IMR-90 (cell line): Measurements from ENCODE around the gene WNT6. TPM values are rescaled to one million over a fixed set of nuclear protein-coding genes. Genes with fewer than 3 reads are reported as not detected.

ENCODE experiments used
- ATAC-seq: fragments of 200-7000 bp; cut with Tn5 transposase; 2 replicates; pipeline ENCODE4 v1.9.1; 2020; ENCODE audit warnings: low read depth, mild to moderate bottlenecking, moderate library complexity
- BruUV-seq: library from RNA; stranded (reverse); fragments of 400-500 nt; replicated peaks from 2 replicates; lab custom pipeline; 2021; lab: Mats Ljungman, UMichigan
- CTCF ChIA-PET: fragments of 300-600 bp; formaldehyde crosslinking; extraction: SDS; loops from one replicate; lab custom pipeline; 2021; ENCODE audit warnings: antibody characterized with exemption; lab: Yijun Ruan, JAX
- POLR2A ChIA-PET: fragments of 300-600 bp; sonication (Branson Sonifier 250); formaldehyde crosslinking; loops from one replicate; lab custom pipeline; 2022; ENCODE audit warnings: antibody characterized with exemption; ENCODE audit not compliant: unreplicated experiment; lab: Charles Lee
- DNase-seq: peaks from one replicate; pipeline ENCODE4 v3.0.0; 2013
- H2AFZ ChIP-seq: replicated peaks from 2 replicates; pipeline ENCODE3; 2013; ENCODE audit warnings: low read length, mild to moderate bottlenecking; ENCODE audit not compliant: poor library complexity
- H2AK5ac ChIP-seq: 2 replicates; pipeline ENCODE4 v1.6.1; 2013; ENCODE audit warnings: low read depth, low read length, inconsistent platforms
- H2AK9ac ChIP-seq: replicated peaks from 2 replicates; pipeline ENCODE3; 2013; ENCODE audit warnings: mild to moderate bottlenecking, low read depth, low read length, moderate library complexity; ENCODE audit not compliant: poor library complexity
- H2BK120ac ChIP-seq: 2 replicates; pipeline ENCODE4 v1.6.1; 2013; ENCODE audit warnings: low read depth, low read length, inconsistent platforms
- H2BK15ac ChIP-seq: 3 replicates; pipeline ENCODE4 v1.6.1; 2013; ENCODE audit warnings: low read depth, low read length, inconsistent platforms
- H2BK20ac ChIP-seq: 2 replicates; pipeline ENCODE4 v1.6.1; 2013; ENCODE audit warnings: low read depth, mild to moderate bottlenecking, inconsistent platforms, low read length, moderate library complexity
- H2BK5ac ChIP-seq: 2 replicates; pipeline ENCODE4 v1.6.1; 2013; ENCODE audit warnings: mild to moderate bottlenecking, low read depth, low read length, inconsistent platforms; ENCODE audit not compliant: poor library complexity, severe bottlenecking
- H3K14ac ChIP-seq: replicated peaks from 2 replicates; pipeline ENCODE4 v1.6.1; 2013; ENCODE audit warnings: low read depth, low read length, inconsistent platforms
- H3K18ac ChIP-seq: 2 replicates; pipeline ENCODE4 v1.6.1; 2013; ENCODE audit warnings: low read depth, low read length, control low read depth
- H3K23ac ChIP-seq: 2 replicates; pipeline ENCODE4 v1.6.1; 2013; ENCODE audit warnings: low read depth, low read length, inconsistent platforms
- H3K27ac ChIP-seq: 2 replicates; pipeline ENCODE4 v1.5.1; 2013; ENCODE audit warnings: mild to moderate bottlenecking, control low read depth, low read length; ENCODE audit not compliant: insufficient read depth
- H3K27me3 ChIP-seq: 2 replicates; pipeline ENCODE4 v1.6.1; 2013; ENCODE audit warnings: low read length; ENCODE audit not compliant: control insufficient read depth, insufficient read depth
- H3K36me3 ChIP-seq: 2 replicates; pipeline ENCODE4 v1.6.1; 2013; ENCODE audit warnings: low read length, mixed read lengths; ENCODE audit not compliant: control insufficient read depth, insufficient read depth
- H3K4ac ChIP-seq: 2 replicates; pipeline ENCODE4 v1.6.1; 2013; ENCODE audit warnings: low read depth, low read length, inconsistent platforms
- H3K4me1 ChIP-seq: 2 replicates; pipeline ENCODE4 v1.6.1; 2013; ENCODE audit warnings: low read length, mixed read lengths; ENCODE audit not compliant: control insufficient read depth, insufficient read depth
- H3K4me2 ChIP-seq: 2 replicates; pipeline ENCODE4 v1.6.1; 2013; ENCODE audit warnings: low read depth, mild to moderate bottlenecking, control low read depth, low read length, moderate library complexity
- H3K4me3 ChIP-seq: 2 replicates; pipeline ENCODE4 v1.5.1; 2013; ENCODE audit warnings: low read depth, mild to moderate bottlenecking, control low read depth, low read length, moderate library complexity; ENCODE audit not compliant: insufficient read depth
- H3K56ac ChIP-seq: 2 replicates; pipeline ENCODE4 v1.6.1; 2013; ENCODE audit warnings: low read length, inconsistent platforms; ENCODE audit not compliant: insufficient read depth; ENCODE audit errors: extremely low read depth
- H3K79me1 ChIP-seq, 2 experiments: 2 replicates each; pipeline ENCODE4 v1.6.1; 2013; ENCODE audit warnings: low read length in 2 of 2, inconsistent platforms in 1 of 2, low read depth in 1 of 2
- H3K9ac ChIP-seq: 2 replicates; pipeline ENCODE4 v1.6.1; 2013; ENCODE audit warnings: low read depth, low read length, control low read depth
- H3K9me1 ChIP-seq: 2 replicates; pipeline ENCODE4 v1.6.1; 2013; ENCODE audit warnings: low read length, inconsistent platforms; ENCODE audit not compliant: insufficient read depth
- H3K9me3 ChIP-seq: 2 replicates; pipeline ENCODE4 v1.6.1; 2013; ENCODE audit warnings: low read length; ENCODE audit not compliant: control insufficient read depth, insufficient read depth
- H4K20me1 ChIP-seq: 2 replicates; pipeline ENCODE4 v1.6.1; 2013; ENCODE audit warnings: low read length, inconsistent platforms; ENCODE audit not compliant: insufficient read depth
- H4K5ac ChIP-seq: 2 replicates; pipeline ENCODE4 v1.6.1; 2013; ENCODE audit warnings: mild to moderate bottlenecking, low read depth, low read length, control low read depth
- H4K8ac ChIP-seq, 2 experiments: 2 replicates each; pipeline ENCODE4 v1.6.1; 2013; ENCODE audit warnings: low read depth in 2 of 2, low read length in 2 of 2, control low read depth in 1 of 2, inconsistent platforms in 1 of 2
- H4K91ac ChIP-seq: 2 replicates; pipeline ENCODE4 v1.6.1; 2013; ENCODE audit warnings: low read depth, low read length, inconsistent platforms; ENCODE audit not compliant: insufficient read depth
- CEBPB ChIP-seq: IDR thresholded peaks from 2 replicates; pipeline ENCODE4 v1.6.1; 2012; ENCODE audit warnings: low read depth, low read length, improper control_type of control experiment
- FOS ChIP-seq: fragments of 150-350 bp; IDR thresholded peaks from 2 replicates; pipeline ENCODE4 v1.6.1; 2016; ENCODE audit warnings: low read depth, low read length
- MAFK ChIP-seq: IDR thresholded peaks from 2 replicates; pipeline ENCODE4 v1.6.1; 2012; ENCODE audit warnings: low read depth, low read length, improper control_type of control experiment
- WGBS, 2 experiments: methylation state at CpG; one replicate each; pipeline versions ENCODE4 v1.1.5 to v1.1.7; 2013; ENCODE audit warnings: missing lambda C conversion rate in 2 of 2; ENCODE audit not compliant: insufficient read length in 1 of 2; ENCODE audit errors: extremely low coverage in 2 of 2; 5-methylcytosine and 5-hydroxymethylcytosine counted together
- dilution Hi-C: fragments of 300-500 bp; cut with HindIII; formaldehyde crosslinking; loops from one replicate; pipeline ENCODE4 v1.14.3; 2018; ENCODE audit warnings: low sequenced_read_pairs; ENCODE audit not compliant: unreplicated experiment
- in situ Hi-C: fragments of 300-500 bp; cut with MboI; formaldehyde crosslinking; loops from 3 replicates; pipeline ENCODE4 v1.14.3; 2019; ENCODE audit warnings: low sequenced_read_pairs, inconsistent platforms, mixed read lengths
- intact Hi-C: fragments of 100-400 bp; cut with micrococcal nuclease; formaldehyde crosslinking; loops from 2 replicates; pipeline ENCODE4 v1.10.0; 2022
- polyA plus RNA-seq, 3 experiments: library from polyadenylated mRNA; depleted of rRNA; stranded (reverse); fragments of >200 nt; gene quantifications; 2 replicates each; pipeline ENCODE4 v1.2.3, GENCODE V29; 2012; ENCODE audit warnings: low replicate concordance in 1 of 3
- total RNA-seq: library from RNA; depleted of rRNA; stranded (reverse); fragments of >200 nt; gene quantifications from 2 replicates; pipeline ENCODE4 v1.2.3, GENCODE V29; 2012

Gene WNT6
- total and polyA plus RNA-seq, 2 of the 4 experiments (the other 2 are of a cell fraction): not detected

DNA sequence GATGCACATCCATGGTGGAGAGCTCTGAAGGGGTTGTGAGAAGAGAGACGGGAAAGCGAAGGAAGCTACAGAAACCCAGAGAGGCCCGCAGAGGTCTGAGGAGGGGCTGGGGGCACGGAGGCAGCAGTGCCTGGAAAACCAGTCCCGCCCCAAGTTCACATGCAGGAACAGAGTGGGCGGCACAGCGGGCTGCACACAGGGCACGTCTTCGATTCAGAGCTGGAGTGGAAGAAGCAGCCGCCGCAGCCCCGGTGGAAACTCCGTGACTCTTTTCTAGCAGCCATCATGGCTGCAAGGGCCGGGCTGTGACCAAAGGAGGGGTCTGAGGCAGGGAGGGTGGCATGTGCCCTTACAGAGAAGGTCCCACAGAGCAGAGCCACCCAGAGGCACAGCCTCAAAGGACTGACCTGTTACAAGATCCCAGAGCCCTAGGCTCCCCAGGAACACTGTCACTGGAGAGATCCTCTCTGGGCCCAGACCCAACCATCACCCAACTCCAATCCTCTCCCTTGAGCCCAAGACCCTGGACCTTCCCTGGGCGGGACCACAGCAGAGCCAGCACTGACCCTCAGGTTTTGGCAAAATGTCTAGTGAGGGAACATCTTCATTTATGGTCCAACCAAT is 38.7 kb upstream of the WNT6 start:
- 97% methylated on average over 8 of the region's 15 CpGs; no CpG with 5 or more reads in 1 of the 2 experiments for WGBS, 2 experiments
- no peak for ATAC-seq
- Histone ChIP-seq H2AK5ac (peak overlapping the region; percentile 43; the same call in 1 of the 2 replicates), H3K18ac (no peak overlapping the region), H3K79me1 (no peaks in the 10 kb centered on the region), H2BK20ac (no peak overlapping the region), H3K36me3 (peaks cover 4% of the 10 kb centered on the region), H4K91ac (no peak overlapping the region), H3K56ac (no peak overlapping the region), H3K9me1 (no peaks in the 10 kb centered on the region), H2BK5ac (no peak overlapping the region), H4K5ac (no peak overlapping the region), H3K4ac (no peak overlapping the region), H2AFZ (peak overlapping the region; percentile 0), H4K8ac (no peak overlapping the region), H3K14ac (no peak overlapping the region), H3K9me3 (no peaks in the 10 kb centered on the region), H2AK9ac (peak overlapping the region; percentile 58), H3K4me1 (peaks cover 2% of the 10 kb centered on the region; the same call in 1 of the 2 replicates), H4K20me1 (no peaks in the 10 kb centered on the region), H2BK15ac (no peak overlapping the region), H3K9ac (no peak overlapping the region), H2BK120ac (no peak overlapping the region), H3K4me3 (no peak overlapping the region), H3K27ac (no peak overlapping the region), H3K4me2 (no peak overlapping the region), H3K23ac (no peak overlapping the region), H3K27me3 (peaks cover 9% of the 10 kb centered on the region)
- BruUV-seq: no TSS peak
- TF ChIP-seq FOS: no peak
- TF ChIP-seq CEBPB: no peak
- TF ChIP-seq MAFK: no peak
- in situ Hi-C loops (no loop called here), intact Hi-C loops (no loop called here), dilution Hi-C loops (no loop called here)
- POLR2A ChIA-PET: no interaction called here
- no peak for DNase-seq
- CTCF ChIA-PET: no interaction called here
